T-cell (primary cell): ENCODE measurements around the gene CUEDC1. TPM values are rescaled to one million over a fixed set of nuclear protein-coding genes. Genes with fewer than 3 reads are reported as not detected.

Experiments used
- ATAC-seq, 4 experiments: fragments of 200-7000 bp in 3 of 4; fragments of 150-1000 bp in 1 of 4; cut with Tn5 transposase; replicated peaks in 1 of 4; 1 replicate in 3 of 4; 2 replicates in 1 of 4; pipeline ENCODE4 v1.10.0; 2021; ENCODE audit warnings: moderate library complexity in 3 of 4, mild to moderate bottlenecking in 2 of 4, moderate number of reproducible peaks in 1 of 4
- CTCF ChIA-PET, 2 donors: fragments of 300-600 bp; sonication (Branson Sonifier 250); formaldehyde crosslinking; loops; one replicate each; lab custom pipeline; 2022; ENCODE audit warnings: antibody characterized with exemption in 2 of 2; lab: Charles Lee
- POLR2A ChIA-PET, 2 donors: fragments of 300-600 bp; sonication (Branson Sonifier 250); formaldehyde crosslinking; loops; one replicate each; lab custom pipeline; 2022; ENCODE audit warnings: antibody characterized with exemption in 2 of 2; lab: Charles Lee
- DNase-seq, 35 experiments: peaks; one replicate each; pipeline versions ENCODE4 v3.0.0 to v3.0.0-alpha.2; 2013 to 2023
- H3K27ac ChIP-seq: one replicate; pipeline ENCODE4 v1.5.1; 2013; ENCODE audit warnings: low read length
- H3K27me3 ChIP-seq, 2 experiments: replicated peaks in 1 of 2; 1 replicate in 1 of 2; 2 replicates in 1 of 2; pipeline versions ENCODE4 v1.6.1 to v1.7.0; 2013; ENCODE audit warnings: low read length in 1 of 2, mixed read lengths in 1 of 2; ENCODE audit not compliant: control insufficient read depth in 2 of 2, insufficient read depth in 2 of 2; ENCODE audit errors: extremely low read depth in 1 of 2
- H3K36me3 ChIP-seq, 2 donors: 1 replicate in 1 of 2; 2 replicates in 1 of 2; pipeline versions ENCODE4 v1.6.1 to v1.7.0; 2013; ENCODE audit warnings: low read length in 1 of 2; ENCODE audit not compliant: control insufficient read depth in 2 of 2, insufficient read depth in 1 of 2; ENCODE audit errors: extremely low read depth in 1 of 2
- H3K4me1 ChIP-seq, 2 experiments: 1 replicate in 1 of 2; 2 replicates in 1 of 2; pipeline versions ENCODE4 v1.6.1 to v1.7.0; 2013; ENCODE audit warnings: low read length in 2 of 2, mixed read lengths in 1 of 2; ENCODE audit not compliant: insufficient read depth in 2 of 2, control insufficient read depth in 1 of 2; ENCODE audit errors: extremely low read depth in 1 of 2
- H3K4me3 ChIP-seq, 2 donors: 1 replicate in 1 of 2; 2 replicates in 1 of 2; pipeline versions ENCODE4 v1.5.1 to v1.7.0; 2013; ENCODE audit warnings: mild to moderate bottlenecking in 2 of 2, low read length in 1 of 2, moderate library complexity in 1 of 2; ENCODE audit not compliant: control insufficient read depth in 1 of 2; ENCODE audit errors: extremely low read depth in 1 of 2
- H3K9me3 ChIP-seq: 2 replicates; pipeline ENCODE4 v1.7.0; 2013
- H3K27ac Mint-ChIP-seq, 2 donors: one replicate each; pipeline ENCODE4 v1.8.0; 2020 to 2021; ENCODE audit warnings: mild to moderate bottlenecking in 2 of 2, mixed read lengths in 2 of 2
- H3K27me3 Mint-ChIP-seq, 2 donors: one replicate each; pipeline ENCODE4 v1.8.0; 2021 to 2022; ENCODE audit warnings: mixed read lengths in 2 of 2
- H3K36me3 Mint-ChIP-seq: one replicate; pipeline ENCODE4 v1.8.0; 2021; ENCODE audit warnings: mixed read lengths
- H3K4me1 Mint-ChIP-seq, 3 donors: one replicate each; pipeline ENCODE4 v1.8.0; 2020 to 2022; ENCODE audit warnings: mixed read lengths in 3 of 3, mild to moderate bottlenecking in 1 of 3
- H3K4me3 Mint-ChIP-seq, 3 donors: one replicate each; pipeline ENCODE4 v1.8.0; 2020 to 2022; ENCODE audit warnings: mild to moderate bottlenecking in 3 of 3, mixed read lengths in 3 of 3, moderate library complexity in 3 of 3
- H3K9me3 Mint-ChIP-seq, 3 donors: one replicate each; pipeline ENCODE4 v1.8.0; 2020 to 2022; ENCODE audit warnings: mixed read lengths in 3 of 3
- WGBS: methylation state at CpG from one replicate; pipeline ENCODE4 v1.1.5; 2013; ENCODE audit warnings: missing lambda C conversion rate; ENCODE audit not compliant: insufficient coverage; 5-methylcytosine and 5-hydroxymethylcytosine counted together
- total RNA-seq, 35 experiments: library from RNA in 6 of 35; stranded (reverse) in 6 of 35; fragments of 120-200 nt in 1 of 35; gene quantifications; one replicate each; pipeline versions ENCODE4 v1.2.1 to v1.2.4 and lab custom pipeline; 2013 to 2026

Gene CUEDC1
- total RNA-seq (1 to 10 TPM in 1 of 5 donors, under 1 TPM in 3, not detected in 1; 0.33 to 1.4 (median 0.74) TPM), total RNA-seq (lab: John Stamatoyannopoulos, UW) (0.06 to 6.5 (median 0.34) reads per million in 29 experiments)
- total RNA-seq (2013) = 0.24 TPM

GRCh38 chr17:57955183-57955931 is at the start of gene CUEDC1:
CUEDC1 (minus strand) TSS chr17:57955412; CDS start chr17:57885564, 69,848 bp downstream.
- Histone ChIP-seq H3K27ac (no peak within 1 kb of the TSS), H3K36me3 (no peaks in the 10 kb centered on the region), H3K4me1 (peaks cover 7 to 20% of the 10 kb centered on the region in 2 experiments), H3K9me3 (no peaks in the 10 kb centered on the region), H3K27me3 (peaks cover 2 to 32% of the 10 kb centered on the region in 2 experiments), H3K4me3 (peak within 1 kb of the TSS; percentile 58 to 86)
- Mint-ChIP-seq H3K27me3 (peaks cover 10 to 25% of the 10 kb centered on the region in 2 donors), H3K36me3 (no peaks in the 10 kb centered on the region), H3K4me3 (peak within 1 kb of the TSS; percentile 67 to 79 (median 76)), H3K27ac (no peak within 1 kb of the TSS), H3K4me1 (peaks cover 24 to 31% (median 27%) of the 10 kb centered on the region in 3 donors), H3K9me3 (no peaks in the 10 kb centered on the region)
- CTCF ChIA-PET = interaction anchor here (0.7 to 1.7 kb wide), 5 partner anchors 8 to 121 kb away, joined by 3 to 12 read pairs (median 3); no protein-coding TSS in a partner anchor
- WGBS = 1% methylated on average over 72 of the region's 79 CpGs
- DNase-seq (peak; percentile 22 to 75 (median 50)), ATAC-seq (peak; percentile 84 to 86 (median 85))
- POLR2A ChIA-PET = interaction anchor here in 1 of 2 donors (0.6 kb wide), 2 partner anchors 11 to 1110 kb away, joined by 3 to 5 read pairs; no protein-coding TSS in a partner anchor

- Mint-ChIP-seq H3K9me3 (no peaks in the 10 kb centered on the region), H3K27me3 (no peaks in the 10 kb centered on the region), H3K4me3 (no peak overlapping the region), H3K27ac (peak overlapping the region; percentile 61 to 66), H3K4me1 (peaks cover 72 to 77% (median 76%) of the 10 kb centered on the region in 3 donors), H3K36me3 (peaks cover 49% of the 10 kb centered on the region)
- Histone ChIP-seq H3K9me3 (no peaks in the 10 kb centered on the region), H3K36me3 (peaks cover 0 to 52% of the 10 kb centered on the region in 2 donors), H3K27ac (no peak overlapping the region), H3K27me3 (no peaks in the 10 kb centered on the region), H3K4me1 (peaks cover 26 to 30% of the 10 kb centered on the region in 2 experiments), H3K4me3 (no peak overlapping the region)
- DNase-seq (no peak), ATAC-seq (no peak)
- POLR2A ChIA-PET = no interaction called here
- no CpG with 5 or more reads among the region's 3 CpGs for WGBS
- CTCF ChIA-PET = no interaction called here
Observed at GRCh38 chr17:58004060-58004459, 48.8 kb upstream of the CUEDC1 start.

DNA sequence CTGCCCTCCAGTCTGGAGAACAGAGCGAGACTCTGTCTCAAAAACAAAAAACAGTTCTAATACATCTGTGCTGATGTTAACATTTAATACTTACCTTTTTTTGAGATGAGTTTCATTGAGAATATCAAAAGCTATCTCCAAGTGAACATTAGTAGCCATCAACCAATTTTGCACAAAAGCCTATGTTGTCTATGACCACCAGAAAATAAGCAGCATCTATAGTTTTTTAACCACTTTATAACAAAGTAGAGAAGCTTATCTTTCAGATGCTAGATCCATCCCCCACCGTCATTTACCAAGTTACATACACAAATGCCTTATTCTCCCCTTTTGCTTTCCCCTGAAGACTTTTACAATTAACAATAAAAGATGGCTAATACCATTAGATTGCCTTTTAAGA is 47.8 kb upstream of the CUEDC1 start:
- ATAC-seq = no peak
- Histone ChIP-seq H3K9me3 (no peaks in the 10 kb centered on the region), H3K4me1 (peaks cover 24% of the 10 kb centered on the region in 2 experiments), H3K27me3 (no peaks in the 10 kb centered on the region), H3K36me3 (peaks cover 0 to 52% of the 10 kb centered on the region in 2 donors), H3K4me3 (no peak overlapping the region), H3K27ac (no peak overlapping the region)
- CTCF ChIA-PET = interaction anchor here in 1 of 2 donors (1.8 to 8.6 kb wide), 3 partner anchors 9 to 145 kb away, joined by 8 to 68 read pairs (median 9); no protein-coding TSS in a partner anchor
- no peaks in the 10 kb centered on the region for H3K27me3 Mint-ChIP-seq
- WGBS = 86% methylated on average over 1 of the region's 2 CpGs
- POLR2A ChIA-PET = interaction anchor here in 1 of 2 donors (0.7 kb wide), 1 partner anchor 41 kb away, joined by 3 read pairs; no protein-coding TSS in a partner anchor
- H3K9me3 Mint-ChIP-seq = no peaks in the 10 kb centered on the region
- H3K4me3 Mint-ChIP-seq = peak overlapping the region in 1 of 3 donors; percentile 4
- no peak for DNase-seq
- peaks cover 49% of the 10 kb centered on the region for H3K36me3 Mint-ChIP-seq
- peak overlapping the region in 1 of 2 donors; percentile 49 for H3K27ac Mint-ChIP-seq
- H3K4me1 Mint-ChIP-seq = peaks cover 68 to 79% (median 75%) of the 10 kb centered on the region in 3 donors

DNA sequence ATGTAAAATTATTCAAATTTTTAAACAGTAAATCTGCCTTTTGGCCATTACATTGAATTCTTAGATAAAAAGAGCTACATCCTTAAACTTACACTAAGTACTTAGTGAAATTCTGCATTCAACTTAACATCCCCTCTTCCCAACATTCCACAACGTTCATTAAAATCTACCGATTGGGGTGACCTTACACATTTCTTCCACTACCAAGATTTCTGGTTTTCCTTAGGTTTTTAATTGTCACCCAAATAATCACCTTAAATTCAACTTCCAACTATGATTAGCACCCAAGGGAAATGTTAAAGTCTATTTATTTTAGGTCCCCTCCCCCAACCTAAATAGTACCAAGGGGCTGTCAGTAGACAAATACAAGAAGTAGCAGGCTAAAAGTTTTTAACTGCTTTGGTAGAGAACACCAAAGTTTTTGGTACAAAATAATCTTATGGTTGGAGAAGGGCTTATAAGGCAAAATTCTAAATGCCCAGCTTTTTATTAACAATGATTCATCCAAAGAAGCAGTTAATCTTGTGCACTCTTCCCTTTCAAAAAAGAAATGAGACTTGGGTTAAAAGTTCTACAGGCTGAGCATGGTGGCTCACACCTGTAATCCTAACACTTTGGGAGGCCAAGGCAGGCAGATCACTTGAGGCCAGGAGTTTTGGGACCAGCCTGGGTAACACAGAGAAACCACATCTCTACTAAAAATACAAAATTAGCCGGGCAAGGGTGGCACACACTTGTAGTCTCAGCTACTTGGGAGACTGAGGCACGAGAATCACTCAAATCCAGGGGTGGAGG is 47.1 kb upstream of the CUEDC1 start:
- no peak overlapping the region for H3K4me3 ChIP-seq
- Mint-ChIP-seq H3K9me3 (no peaks in the 10 kb centered on the region), H3K4me1 (peaks cover 63 to 74% (median 70%) of the 10 kb centered on the region in 3 donors), H3K4me3 (no peak overlapping the region), H3K36me3 (peaks cover 49% of the 10 kb centered on the region), H3K27ac (peak overlapping the region in 1 of 2 donors; percentile 42), H3K27me3 (no peaks in the 10 kb centered on the region)
- DNase-seq = no peak
- peaks cover 0 to 52% of the 10 kb centered on the region in 2 donors for H3K36me3 ChIP-seq
- H3K9me3 ChIP-seq = no peaks in the 10 kb centered on the region
- no peaks in the 10 kb centered on the region for H3K27me3 ChIP-seq
- ATAC-seq = no peak
- H3K4me1 ChIP-seq = peaks cover 19 to 21% of the 10 kb centered on the region in 2 experiments
- WGBS = 93% methylated on average over 2 of the region's 4 CpGs
- no peak overlapping the region for H3K27ac ChIP-seq
- POLR2A ChIA-PET = interaction anchor here (0.6 to 1.0 kb wide), 4 partner anchors 12 to 214 kb away, joined by 3 read pairs; no protein-coding TSS in a partner anchor
- CTCF ChIA-PET = interaction anchor here (0.8 to 8.6 kb wide), 7 partner anchors 9 to 144 kb away, joined by 3 to 68 read pairs (median 6); no protein-coding TSS in a partner anchor

DNA sequence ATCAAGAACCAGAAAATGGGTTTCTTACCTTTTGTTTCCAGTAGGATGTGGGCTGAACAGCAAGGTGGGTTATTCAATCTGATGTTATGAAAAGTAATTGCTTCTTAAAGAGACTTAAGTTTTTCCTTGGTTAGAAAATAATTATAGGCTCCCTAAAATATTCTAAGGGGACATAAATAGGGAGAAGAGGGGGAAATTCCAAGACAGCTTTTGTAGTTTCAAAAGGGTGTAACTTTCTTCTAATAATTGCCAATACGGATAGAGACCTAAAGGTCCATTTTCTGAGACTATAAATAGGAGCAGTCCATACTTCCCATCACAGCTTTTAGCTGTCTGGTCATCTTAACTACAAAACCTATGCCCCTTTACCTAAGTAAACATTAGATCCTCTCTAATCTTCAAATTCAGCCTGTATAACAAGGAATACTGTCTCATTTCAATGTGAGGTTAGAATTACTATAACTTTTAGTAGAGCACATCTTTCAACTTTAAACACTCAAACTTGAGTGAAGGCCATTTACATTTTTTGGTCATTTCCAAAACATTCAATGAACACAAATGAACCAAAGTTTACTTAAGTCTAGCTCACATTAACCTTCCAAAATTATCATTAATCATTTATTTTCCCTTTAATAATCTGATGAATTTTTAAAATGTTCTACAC is 46.4 kb upstream of the CUEDC1 start:
- H3K4me3 Mint-ChIP-seq = no peak overlapping the region
- POLR2A ChIA-PET = interaction anchor here in 1 of 2 donors (0.6 to 1.0 kb wide), 2 partner anchors 12 to 140 kb away, joined by 3 read pairs; no protein-coding TSS in a partner anchor
- H3K27ac Mint-ChIP-seq = no peak overlapping the region
- H3K4me3 ChIP-seq = no peak overlapping the region
- no peak overlapping the region for H3K27ac ChIP-seq
- no peak for ATAC-seq
- peaks cover 45% of the 10 kb centered on the region for H3K36me3 Mint-ChIP-seq
- H3K9me3 ChIP-seq = no peaks in the 10 kb centered on the region
- CTCF ChIA-PET = interaction anchor here (0.6 to 8.6 kb wide), 11 partner anchors 8 to 151 kb away, joined by 3 to 68 read pairs (median 6); partner anchors contain the start of genes VEZF1 (in 2 of the 2) and MRPS23 (in 1 of the 2)
- H3K4me1 ChIP-seq = peaks cover 19 to 21% of the 10 kb centered on the region in 2 experiments
- peaks cover 0 to 52% of the 10 kb centered on the region in 2 donors for H3K36me3 ChIP-seq
- no peaks in the 10 kb centered on the region for H3K27me3 Mint-ChIP-seq
- H3K4me1 Mint-ChIP-seq = peaks cover 62 to 66% (median 65%) of the 10 kb centered on the region in 3 donors
- H3K27me3 ChIP-seq = no peaks in the 10 kb centered on the region
- DNase-seq = no peak
- WGBS = no CpG with 5 or more reads among the region's 1 CpG
- H3K9me3 Mint-ChIP-seq = no peaks in the 10 kb centered on the region
